ENCODE data around the gene ZNF160.
"Not testable (repeated sequence)": the region's sequence is repeated elsewhere in the genome, so short reads cannot be mapped to it uniquely, and the experiment has no call there.

Gene ZNF160

DNA sequence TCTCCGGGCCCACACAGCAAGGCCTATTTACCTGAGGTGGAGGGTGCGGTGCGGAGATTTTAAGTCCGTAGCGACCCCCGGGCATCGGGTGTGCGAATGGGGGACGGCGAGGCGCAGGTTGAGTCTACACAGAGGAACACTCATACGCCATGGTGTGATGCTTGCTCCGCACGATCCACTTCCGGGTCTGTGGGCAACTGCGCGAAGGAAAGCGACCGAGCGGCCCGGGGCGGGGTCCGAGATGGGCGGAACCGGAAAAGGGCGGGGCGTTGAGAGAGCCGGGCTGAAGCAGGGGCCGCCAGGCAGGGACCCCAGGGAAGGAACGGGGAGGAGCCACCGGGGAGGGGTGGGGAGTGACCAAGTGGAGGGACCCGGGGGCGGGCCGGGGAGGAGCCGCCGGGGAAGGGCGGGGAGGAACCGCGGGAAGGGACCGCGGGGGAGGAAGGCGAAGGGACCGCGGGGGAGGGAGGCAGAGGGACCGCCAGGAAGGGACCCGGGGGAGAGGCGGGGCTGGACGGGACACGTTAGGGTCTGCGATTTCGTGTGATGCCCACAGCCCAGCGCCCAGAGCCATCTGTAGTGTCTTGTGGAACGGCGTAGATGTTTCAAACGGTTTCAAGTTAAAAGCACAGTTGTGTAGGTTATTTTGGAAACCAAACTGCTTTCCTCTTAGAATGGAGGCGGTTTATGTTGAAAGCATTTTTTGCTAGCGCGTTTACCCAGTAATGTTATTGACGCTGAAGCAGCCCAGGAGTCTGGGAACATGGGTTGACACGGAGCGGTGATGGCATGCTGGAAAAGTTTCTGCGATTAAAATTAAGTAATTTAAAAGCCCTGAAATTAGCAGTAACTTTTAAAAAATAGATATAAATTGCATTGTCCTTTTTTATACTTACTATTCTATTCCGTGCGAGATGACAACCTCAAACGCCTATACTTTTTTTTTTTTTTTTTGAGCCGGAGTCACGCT is at the start of gene ZNF160:
TSS of gene ZNF160 (minus strand) at position 189 of the 970 bp plus-strand sequence. CDS start 17,146 bp downstream, outside the sequence.
- DNase-seq = peak; percentile 97

DNA sequence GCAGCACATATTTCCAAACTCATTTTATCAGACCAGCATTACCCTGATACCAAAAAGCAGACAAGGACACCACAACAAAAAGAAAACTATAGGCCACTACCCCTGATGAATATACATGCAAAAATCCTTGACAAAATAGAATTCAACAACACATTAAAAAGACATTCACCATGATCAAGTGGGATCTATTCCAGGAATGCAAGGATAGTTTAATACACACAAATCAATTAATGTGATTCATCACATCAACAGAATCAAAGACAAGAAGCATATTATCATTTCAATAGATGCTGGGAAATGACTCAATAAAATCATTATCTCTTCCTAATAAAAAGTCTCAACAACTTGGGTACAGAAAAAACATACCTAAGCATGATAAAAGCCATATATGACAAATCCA is 44.4 kb upstream of the ZNF160 start:
- no peak for DNase-seq

DNA sequence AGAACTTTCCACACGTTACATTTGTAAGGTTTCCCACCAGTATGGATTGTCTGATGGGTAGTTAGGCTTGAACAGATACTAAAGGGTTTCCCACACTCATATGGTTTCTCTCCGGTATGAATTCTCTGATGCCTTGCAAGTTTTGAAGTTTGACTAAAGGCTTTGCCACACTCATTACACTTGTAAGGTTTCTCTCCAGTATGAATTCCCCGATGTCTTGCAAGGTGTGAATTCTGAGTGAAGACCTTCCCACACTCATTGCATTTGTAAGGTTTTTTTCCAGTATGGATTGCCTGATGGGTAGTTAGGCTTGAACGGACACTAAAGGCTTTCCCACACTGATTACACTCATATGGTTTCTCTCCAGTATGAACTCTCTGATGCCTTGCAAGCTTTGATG is 37.1 kb upstream of the ZNF160 start:
- DNase-seq = no peak

DNA sequence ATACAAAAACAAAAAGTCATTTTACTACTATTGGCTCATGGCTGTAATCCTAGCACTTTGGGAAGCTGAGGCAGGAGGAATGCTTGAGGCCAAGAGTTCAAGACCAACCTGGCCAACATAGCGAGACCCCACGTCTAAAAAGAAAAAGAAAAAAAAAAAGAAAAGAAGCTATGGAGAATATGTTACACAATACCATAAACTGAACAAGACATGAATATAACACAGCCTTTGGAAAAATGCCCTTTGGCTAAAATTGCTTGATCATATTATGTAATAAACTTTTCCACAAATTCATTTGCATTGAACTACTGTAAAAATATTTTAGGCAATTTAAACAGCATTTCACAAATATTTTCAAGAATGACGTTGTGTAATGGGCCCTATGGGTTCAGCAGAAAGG is 33.2 kb upstream of the ZNF160 start:
- DNase-seq = no peak

DNA sequence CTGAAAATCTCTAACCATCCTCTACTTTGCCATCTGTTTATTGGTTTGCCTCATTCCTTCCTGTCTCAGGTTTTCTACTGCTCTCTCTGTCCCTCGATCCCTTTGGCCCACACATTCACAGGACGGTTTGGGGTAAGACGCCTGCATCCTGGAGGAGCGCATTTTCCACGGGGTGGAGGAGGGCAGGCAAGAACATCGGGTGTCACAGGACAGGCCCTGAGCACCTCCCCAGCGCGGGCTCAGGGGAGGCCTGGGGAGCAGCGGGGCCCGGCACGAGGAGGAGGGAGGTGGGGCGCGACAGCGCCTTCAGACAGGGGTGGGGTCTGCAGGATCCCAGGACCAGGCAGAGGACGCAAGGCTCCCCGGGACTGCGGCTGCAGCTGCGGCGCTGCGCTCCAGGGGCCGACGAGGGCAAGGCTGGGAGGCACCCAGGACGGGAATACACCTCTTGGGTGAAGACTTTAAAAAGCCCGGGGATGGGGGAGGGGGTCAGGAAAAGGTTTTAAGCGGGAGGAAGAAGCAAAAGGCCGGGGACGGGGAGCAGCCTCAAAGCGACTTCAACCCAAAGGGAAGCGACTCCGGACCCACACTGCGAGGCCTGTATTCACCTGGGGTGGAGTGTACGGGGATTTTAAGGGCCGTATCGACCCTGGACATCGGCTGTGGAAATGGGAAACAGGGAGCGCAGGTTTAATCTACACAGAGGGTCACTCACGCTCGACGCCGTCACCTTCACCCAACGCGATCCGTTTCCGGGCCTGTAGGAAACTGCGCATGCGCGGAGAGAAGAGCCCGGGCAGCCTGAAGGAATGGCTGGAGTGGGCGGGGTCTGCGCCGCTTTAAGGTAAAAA is 29.1 kb upstream of the ZNF160 start, which contains the start of gene ZNF415:
TSS of gene ZNF415 (minus strand) at position 770 of the 851 bp plus-strand sequence. CDS start 10,234 bp downstream, outside the sequence.
- peak; percentile 47 for DNase-seq

DNA sequence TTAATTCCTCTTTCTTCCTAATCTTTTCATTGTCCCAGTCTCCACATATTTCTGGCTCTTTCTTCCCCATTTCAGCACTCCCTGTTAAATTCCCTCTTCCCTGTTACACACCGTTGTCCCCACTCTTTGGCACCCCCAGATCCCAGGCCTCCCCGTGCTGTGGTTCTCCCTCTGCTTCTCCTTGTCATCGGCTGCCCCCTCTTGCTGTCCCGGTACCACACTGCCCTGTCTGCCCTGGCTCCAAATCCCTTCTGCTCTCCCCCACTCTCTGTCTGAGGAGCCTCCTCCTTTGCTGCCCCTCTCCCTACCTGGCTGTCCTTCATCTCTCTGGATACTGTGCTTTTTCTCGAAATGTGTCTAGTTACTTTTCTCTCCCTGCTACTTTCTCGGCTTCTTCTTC is 28.5 kb upstream of the ZNF160 start:
- no peak for DNase-seq

DNA sequence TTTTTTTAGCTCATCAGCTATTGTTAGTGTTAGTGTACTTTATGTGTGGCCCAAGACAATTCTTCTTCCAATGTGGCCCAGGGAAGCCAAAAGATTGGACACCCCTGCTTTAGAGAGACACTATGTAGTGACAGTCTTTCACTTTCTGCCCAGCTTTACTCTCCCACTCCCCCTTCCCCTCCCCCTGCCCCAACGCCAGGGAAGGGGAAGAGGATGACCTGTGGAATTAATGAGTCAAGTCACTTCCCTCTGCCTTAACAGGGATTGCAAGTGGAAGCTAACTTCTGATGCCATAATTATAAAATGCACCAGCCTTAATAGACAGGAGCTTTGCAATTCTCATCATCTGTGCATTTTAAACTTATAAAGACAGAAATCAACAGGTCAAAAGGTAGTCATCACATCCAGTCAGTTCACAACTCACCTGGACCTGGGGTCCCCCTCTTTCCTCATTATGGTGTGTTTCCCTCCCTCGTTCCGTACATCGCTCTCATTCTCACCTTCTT is 27.9 kb upstream of the ZNF160 start:
- DNase-seq = no peak

DNA sequence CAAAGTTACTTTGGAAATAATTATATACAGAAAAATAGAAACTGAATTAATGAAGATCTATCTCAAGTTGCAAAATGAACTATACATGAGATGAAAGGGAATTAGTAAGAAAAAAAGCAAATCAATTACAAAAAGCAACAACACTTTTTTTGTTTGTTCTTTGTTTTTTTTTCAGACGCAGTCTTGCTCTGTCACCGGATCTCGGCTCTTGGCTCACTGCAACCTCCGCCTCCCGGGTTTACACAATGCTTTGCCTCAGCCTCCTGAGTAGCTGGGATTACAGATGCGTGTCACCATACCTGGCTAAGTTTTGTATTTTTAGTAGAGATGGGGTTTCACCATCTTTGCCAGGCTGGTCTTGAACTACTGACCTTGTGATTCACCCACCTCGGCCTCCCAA is 27.3 kb upstream of the ZNF160 start:
- no peak for DNase-seq

DNA sequence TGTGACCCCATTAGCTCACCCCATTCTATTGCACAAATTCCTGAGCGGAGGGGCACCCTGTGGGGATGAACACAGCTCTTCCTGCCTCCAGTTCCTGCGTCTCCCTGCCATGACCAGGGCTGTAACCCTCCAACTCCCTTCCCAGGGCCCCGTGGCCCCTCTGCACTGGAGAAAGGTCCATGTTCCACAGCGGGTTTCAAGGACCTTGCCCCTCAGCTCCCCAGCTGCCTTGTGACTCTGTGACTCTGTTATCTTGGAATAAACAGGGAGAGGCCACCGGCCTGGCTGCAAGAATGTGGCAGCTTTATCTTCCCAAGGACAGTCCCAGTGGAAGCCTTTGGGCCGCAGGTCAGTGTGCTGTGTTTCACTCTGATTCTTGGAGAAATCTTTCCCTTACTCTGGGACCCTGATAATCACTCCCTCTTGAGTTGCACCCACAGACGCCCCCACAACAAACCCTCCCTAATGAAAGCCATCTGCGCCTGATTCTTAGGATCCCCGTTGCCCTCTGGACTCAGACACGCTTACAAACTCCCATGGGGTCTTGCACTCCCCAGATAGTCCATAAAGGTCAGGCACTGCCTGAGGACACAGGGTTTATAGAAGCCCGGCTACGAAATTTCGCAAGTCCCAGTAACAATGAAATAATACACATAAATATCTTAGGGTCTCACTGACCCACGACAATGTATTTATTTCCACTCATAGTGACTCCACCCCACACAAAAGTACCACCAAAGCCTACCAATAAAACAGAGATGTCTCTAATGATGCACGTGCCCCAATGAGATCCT is 23.7 kb upstream of the ZNF160 start:
- not testable (repeated sequence) for DNase-seq

DNA sequence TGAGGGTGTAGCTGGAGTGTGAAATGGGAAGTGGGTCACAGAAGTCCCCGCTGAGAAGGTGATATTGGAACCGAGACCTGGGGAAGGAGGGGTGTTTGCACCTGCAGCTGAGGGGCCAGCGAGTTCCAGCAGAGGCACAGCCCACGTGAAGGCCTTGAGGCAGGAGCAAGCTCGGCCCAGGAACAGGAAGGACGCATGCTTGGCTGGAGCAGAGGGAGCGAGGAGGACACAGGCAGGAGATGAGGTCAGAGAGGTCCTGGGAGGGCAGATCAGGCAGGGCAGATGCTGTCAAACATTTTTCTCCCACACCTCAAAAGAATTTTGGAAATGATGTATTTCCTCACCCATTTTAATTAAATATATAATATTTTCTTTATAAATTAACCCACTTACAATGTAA is 20.2 kb upstream of the ZNF160 start:
- DNase-seq = no peak

DNA sequence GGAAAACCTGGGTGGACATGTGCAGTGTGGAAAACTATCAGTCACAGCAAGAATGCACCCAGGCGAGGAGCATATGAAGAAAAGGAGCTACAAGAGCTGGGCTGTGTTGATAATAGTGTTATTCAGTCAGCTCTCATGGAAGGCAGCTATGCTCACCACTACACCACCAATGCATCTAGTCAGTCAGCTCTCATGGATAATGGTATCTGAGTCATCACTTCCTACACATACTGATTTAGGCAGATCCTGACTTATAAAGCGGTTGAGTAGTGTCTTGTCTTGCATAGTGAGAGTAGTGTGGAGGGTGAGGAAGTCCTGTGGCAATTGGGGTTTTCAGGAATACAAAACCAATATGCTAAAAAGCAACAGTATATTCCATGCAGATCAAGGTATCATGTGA is 9.1 kb upstream of the ZNF160 start:
- no peak for DNase-seq

DNA sequence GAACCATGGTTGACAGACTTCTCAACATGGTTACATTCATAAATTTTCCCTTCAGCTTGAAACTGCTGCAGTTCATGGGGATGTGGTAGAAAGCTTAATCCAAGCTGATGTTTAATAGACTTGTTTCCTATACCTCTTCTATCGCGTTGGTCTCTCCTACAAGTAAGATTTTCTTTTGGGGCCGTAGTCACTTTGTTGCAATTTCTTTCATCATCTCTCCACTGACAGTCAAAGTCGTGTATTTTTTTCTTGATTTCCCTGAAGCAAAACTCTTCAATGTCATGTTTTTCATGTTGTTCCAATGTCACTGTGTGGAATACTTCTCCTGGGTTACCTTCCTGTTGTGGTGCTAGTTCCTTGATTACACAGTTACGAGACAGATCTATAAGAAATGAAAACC is 6.3 kb upstream of the ZNF160 start:
- DNase-seq = no peak

DNA sequence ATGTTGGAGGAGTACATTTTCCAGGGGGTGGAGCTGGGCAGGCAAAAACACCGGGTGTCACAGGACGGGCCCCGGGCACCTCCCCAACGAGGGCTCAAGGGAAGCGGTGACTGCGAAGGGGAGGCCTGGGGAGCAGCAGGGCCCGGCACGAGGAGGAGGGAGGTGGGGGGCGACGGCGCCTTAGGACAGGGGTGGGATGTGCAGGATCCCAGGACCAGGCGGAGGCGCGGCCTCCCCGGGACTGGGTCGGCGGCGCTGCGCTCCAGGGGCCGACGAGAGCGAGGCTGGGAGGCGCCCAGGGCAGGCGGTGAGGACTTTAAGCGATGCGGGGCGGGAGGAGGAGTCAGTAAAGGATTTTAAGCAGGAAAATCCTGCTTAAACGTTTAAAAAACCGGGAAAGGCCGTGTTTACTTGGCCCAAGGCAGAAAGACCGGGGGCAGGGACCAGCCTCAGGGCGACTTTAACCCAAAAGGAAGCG is 427 bp downstream of the ZNF160 start:
- no peak for DNase-seq

DNA sequence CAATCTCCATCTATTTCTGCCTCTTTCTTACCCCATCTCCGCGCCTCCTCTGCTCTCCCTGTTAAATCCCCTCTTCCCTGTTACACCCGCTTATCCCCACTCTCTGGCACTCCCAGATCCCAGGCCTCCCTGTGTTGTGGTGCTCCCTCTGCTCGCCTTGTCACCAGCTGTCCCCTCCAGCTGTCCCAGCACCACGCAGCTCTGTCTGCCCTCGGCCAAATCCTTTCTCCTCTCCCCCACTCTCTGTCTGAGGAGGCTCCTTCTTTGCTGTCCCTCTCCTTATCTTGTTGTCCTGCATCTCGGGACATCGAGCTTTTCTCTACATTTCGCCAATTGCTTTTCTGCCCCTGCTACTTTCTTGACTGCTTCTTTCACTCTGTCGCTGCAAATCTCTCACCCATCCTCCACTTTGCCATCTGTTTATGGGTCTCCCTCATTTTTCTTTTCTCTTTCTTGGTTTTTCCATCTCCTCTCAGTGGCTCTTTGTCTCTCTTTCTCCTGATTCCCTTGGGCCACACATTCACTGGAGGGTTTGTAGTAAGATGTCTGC is 941 bp downstream of the ZNF160 start:
- DNase-seq = no peak

DNA sequence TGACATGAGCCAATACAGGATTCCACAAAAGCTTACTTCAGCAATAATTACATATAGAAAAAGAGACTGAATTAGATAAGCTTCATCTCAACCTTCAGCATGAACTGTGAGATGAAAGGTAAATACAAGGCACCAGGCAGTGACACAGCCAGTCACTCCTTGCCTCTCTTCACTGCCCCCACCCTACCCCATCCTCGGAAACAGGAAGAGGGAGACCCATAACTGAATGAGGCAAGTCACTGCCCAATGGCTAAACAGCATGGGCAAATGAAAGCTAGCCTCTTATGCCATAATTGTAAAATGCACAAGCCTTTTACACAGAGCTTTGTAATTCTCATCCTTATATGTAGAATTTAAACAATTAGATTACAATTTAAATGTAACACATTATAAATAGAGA is 1.7 kb downstream of the ZNF160 start:
- DNase-seq = no peak

DNA sequence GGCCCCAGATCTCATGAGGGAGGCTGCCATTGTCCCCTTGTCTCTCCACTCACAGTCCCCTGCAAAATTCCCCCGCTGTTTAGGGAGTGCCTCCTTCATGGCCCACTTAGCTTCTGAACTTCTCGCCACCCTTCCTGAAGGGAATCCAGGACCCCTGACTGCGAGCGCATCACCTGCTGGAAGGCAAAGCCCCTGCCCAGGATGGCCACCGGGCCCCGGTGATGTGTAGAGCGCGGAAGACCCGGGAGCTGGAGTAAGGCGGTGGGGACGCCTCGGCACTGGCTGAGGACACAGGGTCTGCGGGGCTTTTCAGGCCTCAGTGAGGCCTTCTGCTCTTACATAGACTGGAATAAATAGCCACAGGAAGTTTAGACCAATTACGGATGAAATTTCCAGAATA is 4.7 kb downstream of the ZNF160 start:
- not testable (repeated sequence) for DNase-seq

DNA sequence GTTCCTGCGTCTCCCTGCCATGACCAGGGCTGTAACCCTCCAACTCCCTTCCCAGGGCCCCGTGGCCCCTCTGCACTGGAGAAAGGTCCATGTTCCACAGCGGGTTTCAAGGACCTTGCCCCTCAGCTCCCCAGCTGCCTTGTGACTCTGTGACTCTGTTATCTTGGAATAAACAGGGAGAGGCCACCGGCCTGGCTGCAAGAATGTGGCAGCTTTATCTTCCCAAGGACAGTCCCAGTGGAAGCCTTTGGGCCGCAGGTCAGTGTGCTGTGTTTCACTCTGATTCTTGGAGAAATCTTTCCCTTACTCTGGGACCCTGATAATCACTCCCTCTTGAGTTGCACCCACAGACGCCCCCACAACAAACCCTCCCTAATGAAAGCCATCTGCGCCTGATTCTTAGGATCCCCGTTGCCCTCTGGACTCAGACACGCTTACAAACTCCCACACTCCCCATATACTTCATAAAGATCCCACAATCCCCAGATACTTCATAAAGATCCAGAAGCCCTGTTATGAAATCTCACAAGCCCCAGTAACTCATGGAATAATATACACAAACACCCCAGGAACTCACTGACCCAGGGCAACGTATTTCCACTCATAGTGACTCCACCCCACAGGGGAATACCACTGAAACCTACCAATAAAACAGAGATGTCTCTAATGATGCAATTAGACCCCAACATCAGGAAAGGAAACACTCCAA is 6.1 kb downstream of the ZNF160 start:
- DNase-seq = not testable (repeated sequence)

DNA sequence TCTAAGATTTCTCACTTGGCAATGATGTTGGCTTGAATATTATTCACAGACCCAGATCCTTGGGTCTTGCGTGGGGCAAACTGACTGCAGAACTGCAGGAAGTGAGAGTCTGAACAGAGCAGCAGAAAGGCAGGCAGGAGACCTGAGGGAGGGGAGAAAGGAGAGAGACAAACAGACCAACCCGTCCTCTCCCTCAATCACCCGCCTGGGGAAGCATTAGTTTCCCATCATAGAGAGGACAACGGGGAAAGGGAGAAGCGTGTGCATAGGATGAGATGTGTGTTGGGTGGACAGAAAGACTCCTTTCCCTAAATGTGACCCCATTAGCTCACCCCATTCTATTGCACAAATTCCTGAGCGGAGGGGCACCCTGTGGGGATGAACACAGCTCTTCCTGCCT is 6.6 kb downstream of the ZNF160 start:
- not testable (repeated sequence) for DNase-seq

DNA sequence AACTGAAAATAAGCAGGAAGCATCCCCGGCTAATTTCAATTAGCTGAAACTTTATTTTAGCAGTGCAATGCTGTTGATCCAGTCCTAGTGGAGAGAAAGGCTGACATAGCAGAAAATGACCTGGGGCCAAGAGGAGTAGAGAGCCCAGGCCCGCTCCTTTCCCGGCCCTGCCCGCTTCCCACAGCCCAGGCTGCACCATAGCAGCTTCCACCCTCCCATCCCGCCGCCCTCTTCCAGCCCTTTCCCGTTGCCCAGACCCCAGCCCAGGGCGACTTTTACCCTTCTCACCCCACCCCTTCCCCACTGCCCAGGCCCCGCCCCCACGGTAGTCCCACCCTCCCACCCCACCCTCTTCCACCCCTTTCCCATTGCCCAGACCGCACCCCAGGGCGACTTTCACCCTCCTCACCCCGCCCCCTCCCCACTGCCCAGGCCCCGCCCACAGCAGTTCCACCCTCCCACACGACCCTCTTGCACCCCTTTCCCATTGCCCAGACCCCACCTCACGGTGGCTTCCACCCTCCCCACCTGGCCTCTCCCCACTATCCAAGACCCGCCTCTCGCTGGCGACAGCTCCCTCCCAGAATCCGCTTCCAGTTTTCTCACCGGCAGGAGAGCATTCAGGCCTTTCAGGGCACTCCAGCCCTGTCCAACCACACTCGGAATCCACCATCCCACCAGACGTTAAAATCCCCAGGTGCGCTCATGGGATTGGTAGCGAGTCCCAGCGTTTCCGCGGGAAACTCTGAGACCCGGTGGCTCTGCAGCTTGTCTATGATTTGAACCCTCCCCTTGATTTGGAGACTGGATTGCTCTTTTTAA is 8.3 kb downstream of the ZNF160 start:
- no peak for DNase-seq

DNA sequence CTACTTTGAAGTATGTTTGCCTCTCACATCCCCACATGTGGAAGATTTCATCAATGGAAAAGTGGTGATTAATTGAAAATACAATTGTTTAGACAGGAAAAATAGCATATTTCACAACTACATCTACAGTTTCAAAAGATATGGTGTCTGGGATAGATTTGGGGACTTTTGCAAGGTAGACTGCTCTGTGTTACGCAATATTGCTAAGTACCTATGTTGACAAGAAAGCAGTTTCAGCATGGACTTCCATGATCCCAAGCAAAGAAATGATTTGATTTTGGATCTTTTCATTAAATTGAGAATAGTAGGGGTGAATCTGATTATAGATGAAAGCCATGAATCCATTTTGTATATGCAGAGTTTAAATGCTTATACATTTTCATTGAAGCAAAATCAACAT is 10.5 kb downstream of the ZNF160 start:
- DNase-seq = no peak
